HCT116 (cell line): Measurements from ENCODE around the gene LAMTOR1.

ENCODE experiments used
- CEBPB ChIP-seq: IDR thresholded peaks from 2 replicates; pipeline ENCODE4 v1.6.1; 2012; ENCODE audit warnings: low read depth
- EZH2phosphoT487 ChIP-seq: fragments of 200-600 bp; IDR thresholded peaks from 2 replicates; pipeline ENCODE4 v1.6.1; 2018; ENCODE audit warnings: antibody characterized with exemption, borderline replicate concordance
- MAX ChIP-seq: IDR thresholded peaks from 2 replicates; pipeline ENCODE4 v1.6.1; 2012
- POLR2A ChIP-seq: IDR thresholded peaks from 2 replicates; pipeline ENCODE4 v1.7.0; 2011; ENCODE audit warnings: borderline replicate concordance; ENCODE audit not compliant: insufficient read depth, insufficient read length; ENCODE audit errors: extremely low read depth
- POLR2AphosphoS5 ChIP-seq: IDR thresholded peaks from 2 replicates; pipeline ENCODE4 v1.6.1; 2011; ENCODE audit warnings: mild to moderate bottlenecking, low read depth, low read length, moderate library complexity
- REST ChIP-seq: IDR thresholded peaks from 2 replicates; pipeline ENCODE4 v1.6.1; 2012; ENCODE audit warnings: low read depth
- SP1 ChIP-seq: IDR thresholded peaks from 2 replicates; pipeline ENCODE4 v1.6.1; 2012; ENCODE audit warnings: low read depth
- TCF7L2 ChIP-seq: IDR thresholded peaks from 2 replicates; pipeline ENCODE4 v1.7.0; 2011; ENCODE audit warnings: borderline replicate concordance, inconsistent platforms; ENCODE audit not compliant: insufficient read depth, insufficient read length; ENCODE audit errors: extremely low read depth
- YY1 ChIP-seq: IDR thresholded peaks from 2 replicates; pipeline ENCODE4 v1.6.1; 2011; ENCODE audit warnings: low read length, low read depth, moderate library complexity, mild to moderate bottlenecking; ENCODE audit not compliant: insufficient replicate concordance; ENCODE audit errors: extremely low read depth
- ZBTB33 ChIP-seq: IDR thresholded peaks from 2 replicates; pipeline ENCODE4 v1.6.1; 2011; ENCODE audit warnings: mild to moderate bottlenecking, low read length, moderate library complexity; ENCODE audit not compliant: insufficient replicate concordance; ENCODE audit errors: extremely low read depth
- TF ChIP-seq, protein P1 (sequence below), 3 experiments: fragments of 200-600 bp in 1 of 3; sonication (generic) in 1 of 3; IDR thresholded peaks in 2 of 3; conservative IDR thresholded peaks in 1 of 3; 2 replicates each; pipeline ENCODE4 v1.5.1; 2012 to 2017; ENCODE audit warnings: low read depth in 2 of 3, low read length in 2 of 3, antibody characterized with exemption in 1 of 3, borderline replicate concordance in 1 of 3, control low read depth in 1 of 3, mild to moderate bottlenecking in 1 of 3, mixed read lengths in 1 of 3, mixed run types in 1 of 3, moderate library complexity in 1 of 3; ENCODE audit not compliant: insufficient read depth in 1 of 3

DNA sequence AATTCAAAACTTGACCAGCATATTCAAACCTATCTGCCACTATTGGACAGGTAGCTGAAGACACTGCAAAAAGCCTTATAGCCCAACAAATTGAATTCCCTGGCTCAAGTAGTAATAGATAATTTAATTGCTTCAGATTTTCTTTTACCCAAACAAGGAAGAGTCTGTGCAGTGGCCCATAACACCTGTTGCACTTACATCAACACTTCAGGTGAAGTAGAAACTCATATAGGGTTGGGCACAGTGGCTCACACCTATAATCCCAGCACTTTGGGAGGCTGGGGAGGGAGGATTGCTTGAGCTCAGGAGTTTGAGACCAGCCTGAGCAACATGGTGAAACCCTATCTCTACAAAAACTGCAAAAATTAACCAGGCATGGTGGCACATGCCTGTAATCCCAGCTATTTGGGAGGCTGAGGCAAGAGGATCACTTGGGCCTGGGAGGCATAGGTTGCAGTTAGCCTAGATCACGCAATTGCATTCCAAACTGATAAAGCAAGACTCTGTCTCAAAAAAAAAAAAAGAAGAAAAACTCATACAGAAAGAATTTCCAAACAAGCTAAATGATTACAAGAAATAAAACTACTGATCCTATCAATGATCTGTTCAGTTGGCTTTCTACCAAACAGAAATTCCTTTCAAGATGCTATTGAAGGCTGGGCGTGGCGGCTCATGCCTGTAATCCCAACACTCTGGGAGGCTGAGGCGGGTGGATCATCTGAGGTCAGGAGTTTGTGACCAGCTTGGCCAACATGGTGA is 41.9 kb upstream of the LAMTOR1 start:
- TF ChIP-seq, protein P1, sequence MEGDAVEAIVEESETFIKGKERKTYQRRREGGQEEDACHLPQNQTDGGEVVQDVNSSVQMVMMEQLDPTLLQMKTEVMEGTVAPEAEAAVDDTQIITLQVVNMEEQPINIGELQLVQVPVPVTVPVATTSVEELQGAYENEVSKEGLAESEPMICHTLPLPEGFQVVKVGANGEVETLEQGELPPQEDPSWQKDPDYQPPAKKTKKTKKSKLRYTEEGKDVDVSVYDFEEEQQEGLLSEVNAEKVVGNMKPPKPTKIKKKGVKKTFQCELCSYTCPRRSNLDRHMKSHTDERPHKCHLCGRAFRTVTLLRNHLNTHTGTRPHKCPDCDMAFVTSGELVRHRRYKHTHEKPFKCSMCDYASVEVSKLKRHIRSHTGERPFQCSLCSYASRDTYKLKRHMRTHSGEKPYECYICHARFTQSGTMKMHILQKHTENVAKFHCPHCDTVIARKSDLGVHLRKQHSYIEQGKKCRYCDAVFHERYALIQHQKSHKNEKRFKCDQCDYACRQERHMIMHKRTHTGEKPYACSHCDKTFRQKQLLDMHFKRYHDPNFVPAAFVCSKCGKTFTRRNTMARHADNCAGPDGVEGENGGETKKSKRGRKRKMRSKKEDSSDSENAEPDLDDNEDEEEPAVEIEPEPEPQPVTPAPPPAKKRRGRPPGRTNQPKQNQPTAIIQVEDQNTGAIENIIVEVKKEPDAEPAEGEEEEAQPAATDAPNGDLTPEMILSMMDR (IDR thresholded peaks at IDR 0.05 in 2 of 3, conservative IDR thresholded peaks at IDR 0.05 in 1 of 3; ENCODE audit: borderline replicate concordance in 1 of 3, insufficient read depth in 1 of 3, low read depth in 2 of 3, low read length in 2 of 3): no peak
- no peak for TF ChIP-seq REST
- TF ChIP-seq POLR2AphosphoS5: no peak
- TF ChIP-seq EZH2phosphoT487: no peak
- TF ChIP-seq POLR2A: no peak
- TF ChIP-seq YY1: no peak
- TF ChIP-seq SP1: no peak
- no peak for TF ChIP-seq TCF7L2
- no peak for TF ChIP-seq ZBTB33
- no peak for TF ChIP-seq MAX
- TF ChIP-seq CEBPB: no peak
